GM21576 (cell line): ENCODE results near the gene TRIB2.
"Not testable (repeated sequence)": the region's sequence is repeated elsewhere in the genome, so short reads cannot be mapped to it uniquely, and the experiment has no call there.

Experiments used
- ATAC-seq: cut with Tn5 transposase; IDR thresholded peaks from one replicate; pipeline ENCODE4 v1.9.1; 2021; ENCODE audit warnings: mild to moderate bottlenecking, moderate library complexity; ENCODE audit not compliant: unreplicated experiment

The TRIB2 gene

DNA sequence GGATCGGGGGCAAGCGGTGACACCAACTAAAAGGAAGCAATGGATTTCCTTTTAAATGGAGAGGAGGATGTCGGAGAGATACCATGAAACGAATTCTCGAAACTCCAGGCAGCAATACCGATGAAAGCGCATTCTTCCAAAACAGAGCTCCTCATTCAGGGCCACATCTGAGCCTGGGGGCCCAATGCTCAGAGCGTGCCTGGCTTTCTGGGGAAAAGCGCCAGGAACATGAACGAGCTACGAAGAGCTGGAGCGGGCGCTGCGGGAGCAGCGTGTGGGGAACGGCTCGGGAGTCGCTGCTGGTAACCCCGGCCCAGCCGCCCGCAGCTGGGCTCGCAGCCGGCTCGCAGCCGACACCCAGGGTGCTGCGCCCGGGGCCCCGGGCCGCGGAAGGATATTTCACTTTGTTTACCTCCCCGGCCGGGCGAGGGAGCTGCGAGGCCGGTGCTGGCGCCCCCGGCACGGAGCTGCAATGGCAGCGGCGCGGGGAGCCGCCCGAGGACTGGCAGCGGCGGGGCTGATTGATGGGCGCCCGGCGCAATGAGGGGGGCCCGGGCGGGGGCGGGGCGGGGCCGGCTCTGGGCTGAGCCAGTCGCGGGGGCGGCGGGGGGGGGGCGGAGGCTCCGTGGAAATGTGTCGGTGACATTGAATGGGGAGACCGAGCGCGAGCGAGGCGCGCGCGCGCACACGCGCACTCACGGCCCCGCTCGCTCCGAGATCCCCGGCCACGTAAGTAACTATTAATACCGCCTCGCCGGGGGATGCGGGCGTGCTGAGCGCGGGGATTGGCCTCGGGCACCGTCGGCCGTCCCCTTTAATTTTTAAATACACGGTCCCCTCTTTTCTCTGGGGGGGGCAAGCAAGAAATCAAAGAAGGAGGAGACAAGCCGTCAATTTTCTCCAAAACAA, at the start of gene TRIB2:
Gene TRIB2, plus strand, starts transcription at position 655 of the 909 bp plus-strand sequence. CDS start 1,372 bp downstream, outside the sequence.
- peak; percentile 52 for ATAC-seq

DNA sequence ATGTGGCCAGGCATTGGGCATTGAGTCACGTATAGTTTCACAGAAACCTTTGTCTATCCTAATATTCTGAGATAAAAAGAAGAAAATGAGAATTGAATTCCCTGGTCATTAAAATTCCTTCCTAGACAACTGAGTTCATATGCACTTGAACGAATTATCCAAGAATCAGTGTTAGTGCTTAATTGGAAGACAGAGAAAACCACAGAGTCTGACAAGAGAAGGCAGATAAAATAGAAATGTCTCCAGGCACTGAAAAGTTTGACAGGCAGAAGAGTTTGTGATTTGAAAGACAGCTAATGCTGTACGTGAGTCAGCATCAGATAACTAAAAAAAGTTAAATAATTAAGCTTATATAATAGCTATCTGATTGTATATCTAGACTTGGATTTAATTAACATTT, 47.7 kb upstream of the TRIB2 start:
- ATAC-seq = no peak

DNA sequence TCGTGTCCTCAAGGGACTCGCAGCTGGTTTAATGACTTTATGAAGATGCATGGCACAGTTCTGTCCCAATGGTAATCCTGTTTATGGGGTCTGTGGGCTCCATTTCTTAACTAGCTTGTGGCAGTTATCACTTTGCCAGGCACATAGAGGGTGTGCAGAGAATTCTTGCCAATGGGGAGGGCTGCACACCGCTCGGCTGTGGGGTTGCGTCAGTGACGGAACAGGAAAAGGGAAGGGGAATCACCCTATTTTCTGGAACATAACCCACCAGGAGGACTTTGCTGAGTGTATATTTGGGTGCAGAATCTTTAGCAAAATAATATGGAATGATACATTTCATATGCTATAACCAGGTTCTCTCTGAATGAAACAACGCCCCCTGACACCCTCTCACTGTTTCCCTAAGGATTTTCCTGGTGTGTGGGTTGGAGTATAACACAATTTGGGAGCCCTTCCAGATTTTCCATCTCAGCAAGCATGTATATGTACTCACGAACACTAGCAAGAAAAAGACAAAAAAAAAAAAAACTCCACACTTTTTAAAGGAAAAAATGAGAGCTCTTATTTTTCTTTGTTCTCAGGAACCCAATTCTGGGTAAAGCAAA, 43.9 kb upstream of the TRIB2 start:
- no peak for ATAC-seq

DNA sequence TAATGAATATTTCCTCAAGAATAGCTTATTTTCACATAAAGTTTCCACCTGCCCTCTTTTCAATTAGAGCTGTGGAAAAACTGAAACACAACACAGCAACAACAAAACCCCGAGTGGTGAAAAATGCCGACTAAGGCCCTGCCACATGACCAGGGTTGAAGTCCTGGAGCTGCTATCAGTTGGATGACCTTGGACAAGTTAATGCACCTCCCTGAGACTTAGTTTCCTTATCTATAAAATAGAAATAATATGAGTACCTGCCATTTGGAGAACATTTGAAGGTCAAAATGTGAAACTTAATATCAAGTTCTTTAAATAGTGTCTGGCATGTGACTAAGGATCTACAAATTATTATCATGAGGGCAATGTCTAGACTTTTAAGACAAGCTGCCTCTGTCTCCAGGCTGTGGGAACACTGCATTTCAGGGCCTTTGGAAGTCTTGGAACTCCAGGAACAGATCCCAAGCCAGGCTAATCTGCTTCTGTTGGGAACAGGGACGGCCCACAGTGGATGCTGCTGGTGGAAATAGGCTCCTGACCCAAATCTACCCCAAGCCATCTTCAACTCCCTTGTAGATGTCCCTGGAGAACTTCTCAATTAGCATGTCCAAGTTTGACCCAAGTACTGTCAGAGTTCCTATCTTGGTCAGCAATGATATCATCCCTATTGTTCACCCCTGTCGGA, 42.0 kb upstream of the TRIB2 start:
- ATAC-seq = no peak

- ATAC-seq = no peak
Observed at GRCh38 chr2:12675352-12675795, 41.4 kb upstream of the TRIB2 start.

DNA sequence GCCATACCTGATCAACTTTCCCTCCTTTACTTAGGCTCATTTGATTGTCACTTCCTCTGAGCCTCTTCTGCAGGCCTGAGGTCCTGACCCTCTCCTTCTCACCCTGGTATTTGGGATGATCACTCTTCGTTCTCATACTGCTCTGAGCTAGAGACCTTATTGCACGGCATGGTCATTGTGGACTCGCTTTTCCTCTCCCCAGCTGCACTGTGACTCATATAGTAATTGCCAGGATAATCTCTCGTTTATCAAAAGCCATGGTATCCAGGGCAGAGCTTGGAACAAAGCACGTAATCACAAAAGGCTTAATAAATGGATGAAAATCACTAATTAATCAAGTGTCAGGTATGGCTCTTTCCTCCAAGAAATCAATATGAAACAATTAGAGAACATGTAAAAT, 40.9 kb upstream of the TRIB2 start:
- no peak for ATAC-seq

DNA sequence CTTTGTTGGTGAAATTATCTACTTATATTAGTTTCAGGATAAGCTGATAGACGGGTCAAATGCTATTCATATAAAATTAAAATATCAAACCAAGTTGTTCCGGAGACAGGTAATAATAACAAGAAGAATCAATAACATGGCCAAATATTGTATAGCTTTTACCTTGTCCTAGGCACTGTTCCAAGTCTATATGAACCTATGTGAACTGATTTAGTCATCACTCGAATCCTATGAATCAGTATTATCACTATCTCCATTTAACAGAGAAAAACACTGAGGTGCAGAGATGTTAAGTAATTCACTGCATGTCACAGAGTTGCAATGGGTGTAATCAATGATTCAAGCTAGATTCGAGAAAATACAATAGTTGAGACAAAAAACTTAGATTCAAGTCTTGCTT, 40.0 kb upstream of the TRIB2 start:
- no peak for ATAC-seq

DNA sequence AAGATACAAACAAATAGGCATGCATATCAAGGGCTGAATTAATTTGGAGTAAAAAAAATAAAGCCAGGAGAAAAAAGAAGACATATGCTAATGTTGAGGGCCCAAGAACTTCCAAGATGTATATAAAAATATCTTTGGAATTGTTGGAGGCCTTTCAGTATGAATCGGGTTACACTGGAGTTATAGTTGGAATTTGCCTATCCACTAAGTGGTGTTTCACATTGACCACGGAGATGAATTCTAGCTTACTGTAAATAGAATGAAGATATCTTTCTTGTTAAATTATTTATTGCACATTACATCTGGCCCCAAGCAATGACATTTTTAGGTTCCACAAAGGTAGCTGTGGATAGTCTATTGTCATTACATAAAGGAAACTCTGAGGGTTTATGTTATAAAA, 38.5 kb upstream of the TRIB2 start:
- no peak for ATAC-seq

GRCh38 chr2:12679550-12680072, 37.1 kb upstream of the TRIB2 start:
- ATAC-seq = no peak

GRCh38 chr2:12680115-12680514, 36.6 kb upstream of the TRIB2 start:
- not testable (repeated sequence) for ATAC-seq

- no peak for ATAC-seq
Observed at GRCh38 chr2:12682017-12682416, 34.7 kb upstream of the TRIB2 start.

DNA sequence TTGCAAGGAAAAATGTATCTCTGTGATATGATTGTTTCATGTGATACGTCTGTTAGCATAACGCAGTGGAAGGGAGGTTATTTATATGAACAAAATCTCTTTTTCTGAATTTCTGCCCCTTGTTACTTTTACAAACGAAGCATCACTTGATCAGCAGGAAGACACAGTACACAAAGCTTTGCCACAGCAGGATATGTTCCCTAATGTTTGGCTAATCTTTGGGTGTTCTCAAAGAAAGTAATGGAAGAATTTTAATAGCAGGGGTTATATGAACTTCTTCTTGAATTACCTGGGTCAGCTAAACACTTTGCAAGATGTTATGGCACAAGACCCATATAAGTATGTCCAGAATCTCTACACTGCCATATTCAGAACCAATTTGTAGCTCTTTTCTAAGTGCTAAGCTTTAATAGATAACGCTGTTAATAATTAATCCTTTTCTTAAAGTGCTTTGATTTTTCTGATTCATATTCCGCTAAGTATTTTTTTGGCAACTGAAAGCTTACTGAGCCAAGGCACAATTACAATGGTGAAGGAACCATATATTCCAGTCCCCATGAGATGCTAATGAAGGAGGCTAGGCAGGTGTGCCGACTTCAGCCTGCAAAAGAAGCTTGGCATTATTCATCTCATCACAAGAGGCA, 33.2 kb upstream of the TRIB2 start:
- ATAC-seq = no peak

- no peak for ATAC-seq
Observed at GRCh38 chr2:12684471-12684936, 32.2 kb upstream of the TRIB2 start.

- ATAC-seq = no peak
Observed at GRCh38 chr2:12685145-12685544, 31.6 kb upstream of the TRIB2 start.

GRCh38 chr2:12685956-12686355, 30.8 kb upstream of the TRIB2 start:
- ATAC-seq = no peak

DNA sequence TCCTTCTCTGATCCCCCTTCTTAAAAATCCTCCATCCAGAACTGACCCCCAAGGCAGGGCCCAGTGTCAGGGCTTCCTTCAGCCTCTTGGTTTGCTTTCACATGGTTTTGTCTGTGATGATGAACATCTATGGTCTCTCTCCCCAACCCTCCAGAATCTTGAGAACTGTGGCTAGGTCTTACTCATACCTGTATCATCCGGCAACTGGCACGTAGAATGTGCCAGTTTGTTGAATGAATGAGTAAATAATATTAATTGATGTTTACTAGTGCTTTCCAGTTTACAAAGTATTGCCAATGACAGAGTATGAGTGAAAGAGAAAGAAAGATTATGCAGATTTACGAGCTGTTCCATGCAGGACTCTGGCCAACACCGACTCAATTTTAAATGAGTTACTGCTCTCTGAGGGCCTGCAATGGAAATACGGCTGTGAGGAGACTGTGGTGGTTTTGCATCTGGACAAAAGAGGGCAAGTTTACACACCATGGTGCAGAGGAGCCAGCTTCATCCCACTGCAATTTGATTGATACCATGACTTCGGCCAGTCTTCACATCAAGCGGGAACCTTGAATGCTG, 29.9 kb upstream of the TRIB2 start:
- no peak for ATAC-seq

DNA sequence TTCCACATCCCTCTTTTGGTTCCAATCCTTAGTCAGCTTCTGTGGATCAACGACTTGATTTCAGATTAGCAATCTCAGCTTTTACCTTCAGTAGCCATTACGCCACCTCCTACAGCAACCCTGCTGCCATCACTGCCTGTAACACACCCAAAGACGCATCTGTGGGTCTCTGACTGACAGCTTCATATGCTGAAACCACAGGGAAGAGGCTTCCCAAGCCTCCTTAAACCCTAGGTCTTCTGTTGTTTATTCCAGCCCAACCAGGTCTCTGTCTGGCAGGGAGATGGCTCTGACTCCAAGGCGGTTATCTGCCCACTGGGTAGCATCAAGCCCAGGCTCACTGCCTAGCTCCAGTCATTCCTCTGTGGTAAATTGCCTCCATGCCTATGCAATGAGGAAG, 28.6 kb upstream of the TRIB2 start:
- ATAC-seq = no peak

- ATAC-seq = no peak
Observed at GRCh38 chr2:12688893-12689292, 27.8 kb upstream of the TRIB2 start.

GRCh38 chr2:12693509-12693908, 23.2 kb upstream of the TRIB2 start:
- no peak for ATAC-seq

DNA sequence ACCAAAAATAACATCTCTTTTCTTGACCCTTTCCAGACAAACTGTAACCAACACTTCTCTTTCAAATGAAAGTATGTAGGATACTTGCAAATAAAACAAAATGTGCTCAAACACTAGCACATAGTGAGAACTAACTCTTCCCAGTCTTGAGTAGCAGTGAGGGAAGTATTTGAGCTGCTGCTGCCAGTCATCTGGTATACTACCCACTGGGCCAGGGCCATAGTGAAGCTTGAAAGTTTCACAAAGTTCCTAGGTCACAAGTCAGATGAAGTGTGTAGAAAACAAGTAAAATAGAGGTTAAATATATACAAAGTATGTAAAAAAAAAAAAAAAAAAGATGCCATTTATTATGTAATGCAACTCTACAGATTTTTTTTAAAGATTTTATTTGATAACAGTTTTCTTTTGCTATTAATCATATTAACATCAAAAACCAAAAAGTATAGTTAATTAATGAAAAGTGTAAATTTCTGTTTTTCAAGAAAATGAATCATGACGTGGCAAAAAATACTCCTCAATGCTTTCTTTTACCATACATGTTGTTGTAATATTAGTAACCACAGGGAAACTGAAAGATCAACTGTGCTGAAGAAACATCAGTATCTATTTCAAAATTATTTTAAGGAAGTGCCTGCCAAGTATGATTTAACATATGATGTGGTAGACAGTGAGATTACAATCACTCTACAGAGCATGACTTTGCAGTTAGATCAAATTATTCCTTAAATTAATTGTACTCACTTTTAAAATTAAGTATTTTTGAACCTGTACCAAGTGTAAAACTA, 21.6 kb upstream of the TRIB2 start:
- ATAC-seq = peak; percentile 82
